Keratinocyte (primary cell): Measurements from ENCODE around the gene VGLL3. TPM values are rescaled to one million over a fixed set of nuclear protein-coding genes. Genes with fewer than 3 reads are reported as not detected.

ENCODE experiments used
- DNase-seq: peaks from one replicate; pipeline ENCODE4 v3.0.0-alpha.2; 2011; ENCODE audit warnings: low read depth, missing footprints, low spot score
- FAIRE-seq: peaks from 2 replicates; lab custom pipeline; 2011; peaks lifted over from hg19 to GRCh38; lab: Jason Lieb, UNC
- H2AFZ ChIP-seq: 2 replicates; pipeline ENCODE4 v1.6.0; 2012; ENCODE audit warnings: low read length, control low read depth, inconsistent platforms; ENCODE audit not compliant: control insufficient read depth
- H3K27ac ChIP-seq: 2 replicates; pipeline ENCODE4 v1.5.1; 2011; ENCODE audit warnings: low read length; ENCODE audit not compliant: control insufficient read depth, insufficient read depth
- H3K27me3 ChIP-seq: 3 replicates; pipeline ENCODE4 v1.6.0; 2011; ENCODE audit warnings: low read length; ENCODE audit not compliant: control insufficient read depth, insufficient read depth; ENCODE audit errors: extremely low read depth
- H3K36me3 ChIP-seq, 2 experiments: 2 replicates in 1 of 2; 3 replicates in 1 of 2; pipeline ENCODE4 v1.5.1; 2011; ENCODE audit warnings: low read length in 2 of 2, mild to moderate bottlenecking in 1 of 2; ENCODE audit not compliant: control insufficient read depth in 2 of 2, insufficient read depth in 2 of 2; ENCODE audit errors: extremely low read depth in 1 of 2
- H3K4me1 ChIP-seq: 3 replicates; pipeline ENCODE4 v1.5.1; 2011; ENCODE audit warnings: low read length; ENCODE audit not compliant: control insufficient read depth, insufficient read depth; ENCODE audit errors: extremely low read depth
- H3K4me2 ChIP-seq: 3 replicates; pipeline ENCODE4 v1.6.0; 2011; ENCODE audit warnings: low read depth, low read length; ENCODE audit not compliant: control insufficient read depth, insufficient read depth; ENCODE audit errors: extremely low read depth
- H3K4me3 ChIP-seq, 3 experiments: fragments of 200-600 bp in 1 of 3; sonication (generic) in 1 of 3; 2 replicates in 2 of 3; 3 replicates in 1 of 3; pipeline ENCODE4 v1.5.1; 2011 to 2016; ENCODE audit warnings: low read length in 3 of 3, mild to moderate bottlenecking in 3 of 3, control low read depth in 2 of 3, inconsistent platforms in 1 of 3, low read depth in 1 of 3, mixed read lengths in 1 of 3, mixed run types in 1 of 3, moderate library complexity in 1 of 3; ENCODE audit not compliant: control insufficient read depth in 2 of 3, insufficient read depth in 2 of 3; ENCODE audit errors: extremely low read depth in 1 of 3
- H3K79me2 ChIP-seq: 2 replicates; pipeline ENCODE4 v1.6.0; 2012; ENCODE audit warnings: low read length; ENCODE audit not compliant: control insufficient read depth, insufficient read depth
- H3K9ac ChIP-seq: 3 replicates; pipeline ENCODE4 v1.6.0; 2011; ENCODE audit warnings: low read length; ENCODE audit not compliant: control insufficient read depth, insufficient read depth; ENCODE audit errors: extremely low read depth
- H3K9me1 ChIP-seq: 3 replicates; pipeline ENCODE4 v1.6.0; 2011; ENCODE audit warnings: low read length; ENCODE audit not compliant: control insufficient read depth, insufficient read depth; ENCODE audit errors: extremely low read depth
- H3K9me3 ChIP-seq: 2 replicates; pipeline ENCODE4 v1.5.1; 2012; ENCODE audit warnings: low read depth, low read length; ENCODE audit not compliant: control insufficient read depth
- H4K20me1 ChIP-seq: 3 replicates; pipeline ENCODE4 v1.6.0; 2011; ENCODE audit warnings: low read length; ENCODE audit not compliant: control insufficient read depth, insufficient read depth; ENCODE audit errors: extremely low read depth
- CTCF ChIP-seq, 3 experiments: IDR thresholded peaks in 1 of 3; conservative IDR thresholded peaks in 1 of 3; optimal IDR thresholded peaks in 1 of 3; 2 replicates in 2 of 3; 3 replicates in 1 of 3; pipeline versions ENCODE3 to v1.5.1; 2011; ENCODE audit warnings: low read length in 3 of 3, mild to moderate bottlenecking in 3 of 3, moderate library complexity in 2 of 3, control low read depth in 1 of 3, inconsistent platforms in 1 of 3; ENCODE audit not compliant: insufficient read depth in 2 of 3; ENCODE audit errors: extremely low read depth in 1 of 3
- EZH2 ChIP-seq: IDR thresholded peaks from one replicate; pipeline ENCODE4 v1.6.1; 2012; ENCODE audit warnings: inconsistent platforms, mild to moderate bottlenecking, low read length, moderate library complexity
- dilution Hi-C: fragments of 300-500 bp; cut with MboI; formaldehyde crosslinking; loops from one replicate; pipeline ENCODE4 v1.7.0; 2020; ENCODE audit warnings: low sequenced_read_pairs; ENCODE audit not compliant: extremely low pct_ligation_motif_present
- polyA plus RNA-seq, 5 experiments: library from polyadenylated mRNA; depleted of rRNA in 3 of 5; stranded (reverse) in 3 of 5; stranded (forward) in 1 of 5; unstranded in 1 of 5; fragments of >200 nt; gene quantifications; 1 replicate in 1 of 5; 2 replicates in 3 of 5; 3 replicates in 1 of 5; pipeline versions ENCODE4 v1.2.1 to v1.2.3, GENCODE V29; 2011 to 2012; ENCODE audit warnings: missing spikeins in 2 of 5, low read depth in 1 of 5, low replicate concordance in 1 of 5

The VGLL3 gene
- polyA plus RNA-seq, 1 donor (not counting 4 experiments of a cell fraction or from before 2014, with no cell fraction given) = 2.6 TPM

GRCh38 chr3:86895202-86895601 lies 95.7 kb downstream of the VGLL3 start:
- H3K9ac ChIP-seq = no peak overlapping the region
- FAIRE-seq (no peak), DNase-seq (no peak)
- no peaks in the 10 kb centered on the region for H3K9me1 ChIP-seq
- H3K27ac ChIP-seq = no peak overlapping the region
- H3K36me3 ChIP-seq = no peaks in the 10 kb centered on the region
- H3K79me2 ChIP-seq = no peaks in the 10 kb centered on the region
- dilution Hi-C loops = no loop called here
- no peaks in the 10 kb centered on the region for H3K4me1 ChIP-seq
- H2AFZ ChIP-seq = no peak overlapping the region
- H3K4me2 ChIP-seq = no peak overlapping the region
- no peaks in the 10 kb centered on the region for H3K27me3 ChIP-seq
- H4K20me1 ChIP-seq = no peaks in the 10 kb centered on the region
- H3K4me3 ChIP-seq = no peak overlapping the region
- TF ChIP-seq CTCF (optimal IDR thresholded peaks at IDR 0.05 in 1 of 3, IDR thresholded peaks at IDR 0.05 in 1 of 3, conservative IDR thresholded peaks at IDR 0.05 in 1 of 3; ENCODE audit: extremely low read depth in 1 of 3, insufficient read depth in 2 of 3, low read length in 3 of 3) = no peak
- TF ChIP-seq EZH2 = no peak
- H3K9me3 ChIP-seq = no peaks in the 10 kb centered on the region

GRCh38 chr3:86890741-86891396 lies 100.1 kb downstream of the VGLL3 start:
- Histone ChIP-seq H3K4me3 (no peak overlapping the region), H3K4me1 (no peaks in the 10 kb centered on the region), H3K27ac (no peak overlapping the region), H4K20me1 (no peaks in the 10 kb centered on the region), H2AFZ (no peak overlapping the region), H3K36me3 (no peaks in the 10 kb centered on the region), H3K79me2 (no peaks in the 10 kb centered on the region), H3K9ac (no peak overlapping the region), H3K9me1 (no peaks in the 10 kb centered on the region), H3K27me3 (no peaks in the 10 kb centered on the region), H3K9me3 (no peaks in the 10 kb centered on the region), H3K4me2 (no peak overlapping the region)
- dilution Hi-C loops = no loop called here
- FAIRE-seq (no peak), DNase-seq (no peak)
- no peak for TF ChIP-seq EZH2
- TF ChIP-seq CTCF (optimal IDR thresholded peaks at IDR 0.05 in 1 of 3, IDR thresholded peaks at IDR 0.05 in 1 of 3, conservative IDR thresholded peaks at IDR 0.05 in 1 of 3; ENCODE audit: extremely low read depth in 1 of 3, insufficient read depth in 2 of 3, low read length in 3 of 3) = no peak

Other genes starting within 250 kb of the VGLL3 start
- gene CHMP2B, start 236.2 kb upstream of the VGLL3 start, polyA plus RNA-seq = 17.0 to 38.2 TPM (median 37.5 TPM) in 3 replicates